Sigmoid colon (tissue), 4 donors: ENCODE data around the gene LRRC28.

Experiments used
- EP300 ChIP-seq, 4 donors: sonication (generic); formaldehyde crosslinking; IDR thresholded peaks; one replicate each; pipeline ENCODE4 v1.6.1; 2017; ENCODE audit warnings: antibody characterized with exemption in 4 of 4
- POLR2A ChIP-seq, 2 donors: fragments of 450-650 bp; IDR thresholded peaks; one replicate each; pipeline ENCODE4 v1.6.1; 2016; ENCODE audit warnings: antibody characterized with exemption in 2 of 2, mild to moderate bottlenecking in 2 of 2, moderate library complexity in 2 of 2
- POLR2AphosphoS5 ChIP-seq, 4 donors: sonication (generic); formaldehyde crosslinking; IDR thresholded peaks; one replicate each; pipeline ENCODE4 v1.6.1; 2017; ENCODE audit warnings: antibody characterized with exemption in 4 of 4
- TF ChIP-seq, protein P1 (sequence below), 4 experiments: fragments of 450-650 bp in 3 of 4; fragments of 200-600 bp in 1 of 4; IDR thresholded peaks; one replicate each; pipeline ENCODE4 v1.5.1; 2016 to 2019; ENCODE audit warnings: antibody characterized with exemption in 4 of 4, mild to moderate bottlenecking in 3 of 4, moderate library complexity in 2 of 4

DNA sequence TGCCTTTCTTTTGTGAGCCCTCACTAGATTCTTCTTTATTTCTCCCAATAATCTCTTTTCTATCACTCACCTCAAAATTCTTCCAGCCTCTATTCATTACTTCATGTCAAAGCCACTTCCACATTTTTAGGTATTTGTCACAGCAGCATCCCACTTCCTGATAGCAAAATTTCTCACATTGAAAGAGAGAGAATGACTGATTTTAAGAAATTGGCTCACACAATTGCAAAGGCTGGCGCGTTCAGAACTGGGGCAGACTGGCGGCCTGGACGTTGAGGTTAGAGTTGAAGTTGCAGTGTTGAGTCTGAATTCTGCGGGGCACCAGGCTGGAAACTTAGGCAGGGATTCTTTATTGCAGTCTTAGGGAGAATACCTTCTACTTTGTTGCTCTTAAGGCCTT lies 117.9 kb downstream of the LRRC28 start:
- TF ChIP-seq, protein P1, sequence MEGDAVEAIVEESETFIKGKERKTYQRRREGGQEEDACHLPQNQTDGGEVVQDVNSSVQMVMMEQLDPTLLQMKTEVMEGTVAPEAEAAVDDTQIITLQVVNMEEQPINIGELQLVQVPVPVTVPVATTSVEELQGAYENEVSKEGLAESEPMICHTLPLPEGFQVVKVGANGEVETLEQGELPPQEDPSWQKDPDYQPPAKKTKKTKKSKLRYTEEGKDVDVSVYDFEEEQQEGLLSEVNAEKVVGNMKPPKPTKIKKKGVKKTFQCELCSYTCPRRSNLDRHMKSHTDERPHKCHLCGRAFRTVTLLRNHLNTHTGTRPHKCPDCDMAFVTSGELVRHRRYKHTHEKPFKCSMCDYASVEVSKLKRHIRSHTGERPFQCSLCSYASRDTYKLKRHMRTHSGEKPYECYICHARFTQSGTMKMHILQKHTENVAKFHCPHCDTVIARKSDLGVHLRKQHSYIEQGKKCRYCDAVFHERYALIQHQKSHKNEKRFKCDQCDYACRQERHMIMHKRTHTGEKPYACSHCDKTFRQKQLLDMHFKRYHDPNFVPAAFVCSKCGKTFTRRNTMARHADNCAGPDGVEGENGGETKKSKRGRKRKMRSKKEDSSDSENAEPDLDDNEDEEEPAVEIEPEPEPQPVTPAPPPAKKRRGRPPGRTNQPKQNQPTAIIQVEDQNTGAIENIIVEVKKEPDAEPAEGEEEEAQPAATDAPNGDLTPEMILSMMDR (IDR thresholded peaks at IDR 0.05) = no peak
- no peak for TF ChIP-seq POLR2A (IDR thresholded peaks at IDR 0.05)
- TF ChIP-seq POLR2AphosphoS5 (IDR thresholded peaks at IDR 0.05) = no peak
- TF ChIP-seq EP300 (IDR thresholded peaks at IDR 0.05) = no peak
